Activated T-cell treated with anti-CD3 and anti-CD28 coated beads, Interleukin-2, amount 50 U/mL, for 48 hours (primary cell): Measurements from ENCODE around the gene LTA.
A peak's percentile ranks its signal among the peaks of the same experiment; 100 is the strongest.

ENCODE experiments used
- DNase-seq, 2 experiments: peaks; one replicate each; pipeline ENCODE4 v3.0.0-alpha.2; 2020

The LTA gene

DNA sequence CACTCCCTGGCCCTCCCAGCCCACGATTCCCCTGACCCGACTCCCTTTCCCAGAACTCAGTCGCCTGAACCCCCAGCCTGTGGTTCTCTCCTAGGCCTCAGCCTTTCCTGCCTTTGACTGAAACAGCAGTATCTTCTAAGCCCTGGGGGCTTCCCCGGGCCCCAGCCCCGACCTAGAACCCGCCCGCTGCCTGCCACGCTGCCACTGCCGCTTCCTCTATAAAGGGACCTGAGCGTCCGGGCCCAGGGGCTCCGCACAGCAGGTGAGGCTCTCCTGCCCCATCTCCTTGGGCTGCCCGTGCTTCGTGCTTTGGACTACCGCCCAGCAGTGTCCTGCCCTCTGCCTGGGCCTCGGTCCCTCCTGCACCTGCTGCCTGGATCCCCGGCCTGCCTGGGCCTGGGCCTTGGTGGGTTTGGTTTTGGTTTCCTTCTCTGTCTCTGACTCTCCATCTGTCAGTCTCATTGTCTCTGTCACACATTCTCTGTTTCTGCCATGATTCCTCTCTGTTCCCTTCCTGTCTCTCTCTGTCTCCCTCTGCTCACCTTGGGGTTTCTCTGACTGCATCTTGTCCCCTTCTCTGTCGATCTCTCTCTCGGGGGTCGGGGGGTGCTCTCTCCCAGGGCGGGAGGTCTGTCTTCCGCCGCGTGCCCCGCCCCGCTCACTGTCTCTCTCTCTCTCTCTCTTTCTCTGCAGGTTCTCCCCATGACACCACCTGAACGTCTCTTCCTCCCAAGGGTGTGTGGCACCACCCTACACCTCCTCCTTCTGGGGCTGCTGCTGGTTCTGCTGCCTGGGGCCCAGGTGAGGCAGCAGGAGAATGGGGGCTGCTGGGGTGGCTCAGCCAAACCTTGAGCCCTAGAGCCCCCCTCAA, at the start of gene LTA:
Gene LTA, plus strand, starts transcription at position 249 of the 871 bp plus-strand sequence. Its CDS starts 454 bp downstream, at position 703.
- peak; percentile 90 to 92 for DNase-seq

DNA sequence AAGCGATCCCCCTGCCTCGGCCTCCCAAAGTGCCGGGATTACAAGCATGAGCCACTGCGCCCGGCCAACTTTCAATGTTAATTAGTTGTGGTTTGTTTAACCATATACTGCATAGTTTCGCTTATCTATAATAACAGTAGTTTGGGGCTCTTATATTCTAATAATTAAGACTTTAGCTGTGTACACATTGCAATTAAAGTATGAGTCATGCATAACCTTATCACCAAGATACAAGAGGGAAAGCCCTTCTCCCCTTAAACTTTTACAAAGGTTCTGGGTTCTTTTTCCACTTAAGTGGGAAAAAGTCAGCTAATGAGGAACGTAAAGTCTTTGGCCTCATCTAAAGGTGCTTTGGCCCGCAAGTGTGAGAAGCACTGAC, 46.5 kb upstream of the LTA start:
- no peak for DNase-seq

GRCh38 chr6:31525932-31526591, 46.0 kb upstream of the LTA start:
- peak; percentile 18 to 19 for DNase-seq

- peak in 1 of 2 experiments; percentile 23 for DNase-seq
Measured at GRCh38 chr6:31528307-31528777, 43.7 kb upstream of the LTA start.

GRCh38 chr6:31528821-31529328, 43.2 kb upstream of the LTA start, which contains the start of gene MCCD1:
Gene MCCD1, plus strand, starts transcription at chr6:31528962. Its CDS starts 53 bp downstream, at chr6:31529015.
- DNase-seq: no peak

- DNase-seq: no peak
Measured at GRCh38 chr6:31529329-31530150, 42.5 kb upstream of the LTA start.

GRCh38 chr6:31530659-31531058, 41.4 kb upstream of the LTA start:
- DNase-seq: no peak

- DNase-seq: peak in 1 of 2 experiments; percentile 15
Measured at GRCh38 chr6:31531162-31531561, 40.9 kb upstream of the LTA start.

- peak in 1 of 2 experiments; percentile 15 for DNase-seq
Measured at GRCh38 chr6:31531771-31532643, 40.1 kb upstream of the LTA start.

GRCh38 chr6:31532644-31533454, 39.2 kb upstream of the LTA start:
- peak in 1 of 2 experiments; percentile 15 for DNase-seq

DNA sequence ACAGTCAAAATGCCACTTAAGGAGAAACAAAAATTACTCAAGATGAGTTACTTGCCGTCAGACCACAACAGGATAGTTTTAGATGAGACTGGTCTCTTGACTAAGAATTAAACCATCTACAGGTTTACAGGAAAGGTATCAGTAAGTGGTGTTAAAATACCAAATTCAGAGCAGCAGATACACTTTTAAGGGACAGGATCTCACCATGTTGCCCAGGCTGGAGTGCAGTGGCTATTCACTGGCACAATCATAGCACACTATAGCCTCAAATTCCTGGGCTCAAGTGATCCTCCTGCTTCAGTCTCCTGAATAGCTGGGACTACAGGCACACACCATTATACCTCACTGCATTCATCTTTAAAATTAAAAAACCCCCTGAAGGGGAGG, 38.6 kb upstream of the LTA start:
- DNase-seq: peak in 1 of 2 experiments; percentile 14

DNA sequence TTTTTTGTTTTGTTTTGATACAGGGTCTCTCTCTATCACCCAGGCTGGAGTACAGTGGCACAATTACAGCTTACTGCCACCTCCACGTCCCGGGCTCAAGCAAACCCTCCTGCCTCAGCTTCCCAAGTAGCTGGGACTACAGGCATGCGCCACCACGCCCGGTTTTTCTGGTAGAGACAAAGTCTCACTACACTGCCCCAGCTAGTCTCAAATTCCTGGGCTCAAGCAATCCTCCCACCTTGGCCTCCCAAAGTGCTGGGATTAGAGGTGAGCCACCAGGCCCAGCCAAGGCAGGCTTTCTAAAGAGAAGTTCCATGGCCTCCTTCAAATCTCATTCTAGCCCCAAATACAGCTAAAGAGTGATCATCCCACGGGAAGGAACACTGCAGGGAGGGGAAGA, 38.1 kb upstream of the LTA start:
- DNase-seq: peak in 1 of 2 experiments; percentile 21

DNA sequence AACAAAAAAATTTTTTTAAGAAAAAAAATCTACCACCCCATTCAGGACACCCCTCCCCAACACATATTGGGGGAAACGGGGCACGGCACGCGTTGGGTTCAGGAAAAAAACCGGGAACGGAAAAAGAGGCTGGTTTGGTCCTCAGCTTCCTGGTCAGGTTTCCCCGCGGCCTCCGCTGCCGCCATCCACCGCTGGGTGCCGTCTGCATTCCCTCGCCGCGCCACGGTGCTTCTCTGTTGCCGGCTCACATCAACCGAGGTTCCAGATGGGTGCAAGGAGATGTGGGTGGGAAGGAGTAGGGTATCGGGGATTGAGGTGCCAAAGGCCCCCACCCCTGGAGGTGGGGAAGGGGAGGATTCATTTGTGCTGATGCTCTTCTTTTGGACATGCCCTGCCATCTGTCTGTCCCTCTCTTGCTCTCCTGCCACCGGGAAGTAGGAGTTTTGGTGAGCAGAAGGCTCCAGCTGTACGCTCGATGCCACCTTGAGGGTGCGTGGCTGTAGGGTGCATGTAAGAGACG, 37.5 kb upstream of the LTA start:
- DNase-seq: no peak

GRCh38 chr6:31535538-31536324, 36.4 kb upstream of the LTA start:
- peak in 1 of 2 experiments; percentile 7 for DNase-seq

- peak in 1 of 2 experiments; percentile 22 for DNase-seq
Measured at GRCh38 chr6:31538805-31539400, 33.2 kb upstream of the LTA start.

DNA sequence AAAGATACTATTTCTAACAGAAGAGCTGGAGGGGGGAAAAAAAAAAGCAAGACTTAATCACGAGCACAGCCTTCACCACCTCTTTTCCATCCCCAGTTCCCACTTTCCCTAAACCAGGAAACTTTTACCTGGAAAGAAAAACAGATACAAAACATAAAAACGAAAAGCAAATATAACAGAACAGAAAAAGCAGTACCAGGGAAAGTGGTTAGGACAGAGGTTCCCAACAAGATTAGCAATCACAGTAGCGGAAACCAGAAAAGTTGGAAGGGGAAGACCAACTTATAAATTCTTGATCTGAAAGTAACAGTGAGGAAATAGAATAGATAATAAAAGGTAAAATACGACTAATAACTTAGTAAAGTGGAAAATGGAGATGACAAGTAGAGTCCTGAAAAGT, 31.4 kb upstream of the LTA start:
- DNase-seq: no peak

DNA sequence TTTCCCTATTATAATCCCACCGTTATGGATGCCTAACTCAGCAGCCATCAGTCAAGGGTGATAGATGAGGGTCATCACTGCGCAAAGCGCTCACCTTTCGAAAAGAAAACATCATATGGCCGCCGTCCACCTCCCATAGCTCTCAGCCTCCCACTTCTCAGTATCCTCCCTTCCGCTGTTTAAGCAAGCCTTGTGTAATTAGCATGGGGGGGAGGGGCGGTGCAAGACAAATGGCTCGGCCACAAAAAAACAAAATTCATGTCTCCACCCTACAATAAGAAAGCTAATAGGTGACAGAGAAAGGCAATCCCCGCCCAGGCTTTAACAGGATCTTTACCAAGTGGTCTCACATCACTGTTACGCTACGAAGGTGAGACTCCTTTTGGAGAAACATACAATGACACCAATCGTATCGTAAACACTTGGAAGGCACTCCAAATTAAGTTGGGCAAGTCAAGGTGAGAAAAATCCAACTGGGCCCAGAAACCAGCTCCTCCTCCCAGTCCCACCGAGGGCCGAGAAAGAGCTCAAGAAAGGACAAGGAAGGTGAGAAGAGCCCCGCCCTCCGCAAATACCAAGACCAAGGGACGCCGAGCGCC, 30.9 kb upstream of the LTA start:
- DNase-seq: peak; percentile 71 to 72

DNA sequence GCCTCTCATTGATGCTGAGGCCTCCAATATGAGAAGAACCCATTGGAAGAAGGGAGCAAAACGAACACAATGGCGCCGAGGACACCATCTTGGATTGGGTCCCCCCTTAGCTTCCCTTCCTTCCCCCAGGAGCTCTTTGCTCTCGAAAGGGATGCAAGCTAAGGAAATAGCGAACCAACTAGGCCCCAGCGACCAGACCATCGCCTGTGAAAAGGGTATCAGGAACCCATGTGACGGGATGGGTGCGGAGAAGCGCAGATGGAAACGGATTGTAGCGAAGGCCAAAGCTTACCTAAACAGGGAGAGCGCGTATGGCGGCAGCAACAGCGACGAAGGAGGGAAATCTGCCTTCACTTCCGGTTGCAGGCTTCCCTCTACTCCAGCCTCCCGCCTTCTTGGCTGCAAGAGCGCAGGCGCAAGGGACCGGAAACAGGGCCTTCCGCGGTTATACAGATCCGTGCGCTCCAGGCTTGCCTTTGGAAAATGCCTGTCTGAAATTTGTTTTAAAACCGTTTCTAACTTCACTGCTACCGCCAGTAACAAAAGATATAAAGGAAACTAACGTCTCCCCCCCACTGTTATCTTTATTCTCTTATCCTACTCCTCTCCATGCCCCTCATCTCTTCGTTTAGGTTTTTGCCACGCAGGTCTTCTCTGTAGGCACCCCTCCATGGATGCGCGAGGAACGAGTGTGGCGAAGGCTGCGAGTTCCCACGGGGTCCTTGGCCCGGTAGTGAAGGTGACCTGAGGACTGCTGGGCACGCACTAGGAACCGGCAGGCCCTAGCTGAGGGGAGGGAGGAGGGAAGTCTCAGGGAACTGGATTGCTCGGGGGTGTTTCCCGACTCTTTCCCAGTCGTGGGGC, 30.2 kb upstream of the LTA start, which contains the start of gene DDX39B:
Gene DDX39B, minus strand, starts transcription at position 346 of the 864 bp plus-strand sequence. CDS start 1,471 bp downstream, outside the sequence.
- DNase-seq: peak; percentile 93 to 94
